HEK293 (cell line): ENCODE results near the gene CCNL1.

Experiments
- CTCF ChIP-seq: fragments of 450-650 bp; formaldehyde crosslinking; IDR thresholded peaks from 2 replicates; pipeline ENCODE4 v1.5.1; 2016; ENCODE audit warnings: missing biosample characterization, missing genetic modification characterization
- KLF10 ChIP-seq: fragments of 450-650 bp; IDR thresholded peaks from 2 replicates; pipeline ENCODE4 v1.5.1; 2018; ENCODE audit warnings: missing biosample characterization, mild to moderate bottlenecking, missing genetic modification characterization
- PATZ1 ChIP-seq: fragments of 450-650 bp; formaldehyde crosslinking; IDR thresholded peaks from 2 replicates; pipeline ENCODE4 v1.5.1; 2016; ENCODE audit warnings: missing biosample characterization, missing genetic modification characterization
- REST ChIP-seq: fragments of 450-650 bp; formaldehyde crosslinking; IDR thresholded peaks from 2 replicates; pipeline ENCODE4 v1.5.1; 2016; ENCODE audit warnings: missing biosample characterization, missing genetic modification characterization
- YY1 ChIP-seq: fragments of 450-650 bp; formaldehyde crosslinking; IDR thresholded peaks from 2 replicates; pipeline ENCODE4 v1.5.1; 2018; ENCODE audit warnings: missing biosample characterization, missing genetic modification characterization
- ZBTB7A ChIP-seq: fragments of 450-650 bp; formaldehyde crosslinking; IDR thresholded peaks from 2 replicates; pipeline ENCODE4 v1.5.1; 2016; ENCODE audit warnings: low read depth, missing biosample characterization, missing genetic modification characterization
- ZNF16 ChIP-seq: fragments of 450-650 bp; formaldehyde crosslinking; IDR thresholded peaks from 2 replicates; pipeline ENCODE4 v1.5.1; 2016; ENCODE audit warnings: low read depth, missing biosample characterization, missing genetic modification characterization
- ZNF174 ChIP-seq: fragments of 450-650 bp; formaldehyde crosslinking; IDR thresholded peaks from 2 replicates; pipeline ENCODE4 v1.5.0; 2017; ENCODE audit warnings: missing biosample characterization, mild to moderate bottlenecking, missing genetic modification characterization
- ZNF302 ChIP-seq: fragments of 450-650 bp; formaldehyde crosslinking; IDR thresholded peaks from 2 replicates; pipeline ENCODE4 v1.5.1; 2016; ENCODE audit warnings: missing biosample characterization, missing genetic modification characterization, low read depth
- ZNF768 ChIP-seq: fragments of 450-650 bp; formaldehyde crosslinking; IDR thresholded peaks from 2 replicates; pipeline ENCODE4 v1.5.1; 2018; ENCODE audit warnings: missing biosample characterization, mild to moderate bottlenecking, missing genetic modification characterization
- ZNF843 ChIP-seq: fragments of 450-650 bp; formaldehyde crosslinking; IDR thresholded peaks from 2 replicates; pipeline ENCODE4 v1.5.1; 2016; ENCODE audit warnings: missing biosample characterization, missing genetic modification characterization

- TF ChIP-seq ZNF843 (tag by site-specific recombination) (no peak), CTCF (no peak), PATZ1 (tag by site-specific recombination) (no peak), REST (tag by site-specific recombination) (no peak), KLF10 (no peak), ZNF16 (tag by site-specific recombination) (no peak), ZNF174 (tag by site-specific recombination) (no peak), ZNF768 (no peak), ZNF302 (tag by site-specific recombination) (no peak), YY1 (tag by site-specific recombination) (no peak), ZBTB7A (tag by site-specific recombination) (no peak)
Measured at GRCh38 chr3:157157836-157158235, 2.1 kb downstream of the CCNL1 start.
